Smooth muscle cell (in vitro differentiated cells): ENCODE data around the gene CMTM7. TPM values are rescaled to one million over a fixed set of nuclear protein-coding genes. Genes with fewer than 3 reads are reported as not detected.
"Not testable (repeated sequence)": the region's sequence is repeated elsewhere in the genome, so short reads cannot be mapped to it uniquely, and the experiment has no call there.

Experiments
- DNase-seq: peaks from one replicate; lab custom pipeline; 2025; ENCODE audit not compliant: unreplicated experiment; lab: John Stamatoyannopoulos, UW
- H2AFZ ChIP-seq: fragments of 200-600 bp; sonication (generic); 2 replicates; pipeline ENCODE4 v1.6.0; 2016; ENCODE audit warnings: antibody characterized with exemption, low read depth, mild to moderate bottlenecking
- H3F3A ChIP-seq: fragments of 200-600 bp; sonication (generic); 2 replicates; pipeline ENCODE4 v1.6.0; 2017; ENCODE audit warnings: antibody characterized with exemption, low read depth
- H3K27ac ChIP-seq: fragments of 200-600 bp; sonication (generic); 2 replicates; pipeline ENCODE4 v1.5.1; 2016; ENCODE audit warnings: low read depth, mild to moderate bottlenecking
- H3K27me3 ChIP-seq: fragments of 200-600 bp; sonication (generic); 2 replicates; pipeline ENCODE4 v1.6.1; 2016; ENCODE audit warnings: low read depth, mild to moderate bottlenecking
- H3K36me3 ChIP-seq: fragments of 200-600 bp; sonication (generic); 2 replicates; pipeline ENCODE4 v1.5.1; 2016; ENCODE audit warnings: low read depth
- H3K4me1 ChIP-seq: fragments of 200-600 bp; sonication (generic); 2 replicates; pipeline ENCODE4 v1.5.1; 2016; ENCODE audit warnings: low read depth
- H3K4me2 ChIP-seq: fragments of 200-600 bp; sonication (generic); 2 replicates; pipeline ENCODE4 v1.6.0; 2016; ENCODE audit warnings: mild to moderate bottlenecking
- H3K4me3 ChIP-seq: fragments of 200-600 bp; sonication (generic); 2 replicates; pipeline ENCODE4 v1.5.1; 2016; ENCODE audit warnings: mild to moderate bottlenecking
- H3K79me2 ChIP-seq: fragments of 200-600 bp; sonication (generic); 2 replicates; pipeline ENCODE4 v1.6.0; 2016; ENCODE audit warnings: low read depth, mild to moderate bottlenecking
- H3K9ac ChIP-seq: fragments of 200-600 bp; sonication (generic); 2 replicates; pipeline ENCODE4 v1.6.0; 2016; ENCODE audit warnings: low read depth
- H3K9me3 ChIP-seq: fragments of 200-600 bp; sonication (generic); replicated peaks from 2 replicates; pipeline ENCODE4 v1.5.1; 2016; ENCODE audit warnings: low read depth
- H4K20me1 ChIP-seq: fragments of 200-600 bp; sonication (generic); 2 replicates; pipeline ENCODE4 v1.6.0; 2016; ENCODE audit warnings: low read depth
- WGBS: methylation state at CpG from one replicate; pipeline ENCODE4 v1.1.7; 2016; ENCODE audit warnings: low lambda C conversion rate; 5-methylcytosine and 5-hydroxymethylcytosine counted together
- polyA plus RNA-seq: library from polyadenylated mRNA; unstranded; fragments of >200 nt; fragmentation: Nextera tagmentation; extraction: Ambion mirVana; gene quantifications from 2 replicates; pipeline ENCODE4 v1.2.1, GENCODE V29; 2016
- total RNA-seq: library from RNA; depleted of rRNA; stranded (reverse); fragments of >200 nt; gene quantifications from 2 replicates; pipeline ENCODE4 v1.2.3, GENCODE V29; 2014
- TF ChIP-seq, protein P1 (sequence below): fragments of 200-600 bp; sonication (generic); IDR thresholded peaks from 2 replicates; pipeline ENCODE4 v1.5.1; 2017; ENCODE audit warnings: borderline replicate concordance, mild to moderate bottlenecking, antibody characterized with exemption; ENCODE audit not compliant: insufficient read depth, poor library complexity, severe bottlenecking

Gene CMTM7
- total and polyA plus RNA-seq, 2 experiments from 2014 or later, result 23.4 to 43.1 TPM

DNA sequence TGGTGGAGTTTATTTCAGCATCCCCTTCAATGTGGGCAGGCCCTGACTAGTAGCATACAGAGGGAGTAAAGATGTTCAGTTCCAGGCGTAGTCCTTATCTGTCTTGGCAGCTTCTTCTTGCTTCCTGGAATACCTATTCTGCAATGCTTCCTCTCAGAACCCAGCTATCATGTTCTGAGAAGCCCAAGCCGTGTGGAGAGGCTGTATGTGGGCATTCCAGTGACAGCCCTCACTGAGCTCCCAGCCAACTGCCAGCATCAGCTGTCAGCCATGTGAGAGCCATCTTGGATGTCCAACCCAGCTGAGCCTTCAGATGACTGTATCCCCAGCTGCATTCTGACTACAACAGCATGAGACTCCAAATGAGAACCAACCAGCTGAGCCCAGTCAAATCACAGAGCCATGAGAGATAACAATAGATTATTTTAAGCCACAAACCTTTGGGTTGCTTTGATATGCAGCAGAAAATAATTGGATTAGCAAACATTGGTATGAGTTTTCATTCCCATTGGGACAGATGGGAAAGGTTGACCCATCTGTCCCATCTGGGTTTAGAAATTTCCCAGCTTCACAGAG, 8.4 kb upstream of the CMTM7 start:
- no peak overlapping the region for H3K27ac ChIP-seq
- H3K4me1 ChIP-seq, result peaks cover 7% of the 10 kb centered on the region
- TF ChIP-seq, protein P1, sequence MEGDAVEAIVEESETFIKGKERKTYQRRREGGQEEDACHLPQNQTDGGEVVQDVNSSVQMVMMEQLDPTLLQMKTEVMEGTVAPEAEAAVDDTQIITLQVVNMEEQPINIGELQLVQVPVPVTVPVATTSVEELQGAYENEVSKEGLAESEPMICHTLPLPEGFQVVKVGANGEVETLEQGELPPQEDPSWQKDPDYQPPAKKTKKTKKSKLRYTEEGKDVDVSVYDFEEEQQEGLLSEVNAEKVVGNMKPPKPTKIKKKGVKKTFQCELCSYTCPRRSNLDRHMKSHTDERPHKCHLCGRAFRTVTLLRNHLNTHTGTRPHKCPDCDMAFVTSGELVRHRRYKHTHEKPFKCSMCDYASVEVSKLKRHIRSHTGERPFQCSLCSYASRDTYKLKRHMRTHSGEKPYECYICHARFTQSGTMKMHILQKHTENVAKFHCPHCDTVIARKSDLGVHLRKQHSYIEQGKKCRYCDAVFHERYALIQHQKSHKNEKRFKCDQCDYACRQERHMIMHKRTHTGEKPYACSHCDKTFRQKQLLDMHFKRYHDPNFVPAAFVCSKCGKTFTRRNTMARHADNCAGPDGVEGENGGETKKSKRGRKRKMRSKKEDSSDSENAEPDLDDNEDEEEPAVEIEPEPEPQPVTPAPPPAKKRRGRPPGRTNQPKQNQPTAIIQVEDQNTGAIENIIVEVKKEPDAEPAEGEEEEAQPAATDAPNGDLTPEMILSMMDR, result no peak
- no peaks in the 10 kb centered on the region for H3F3A ChIP-seq
- H3K9me3 ChIP-seq, result no peaks in the 10 kb centered on the region
- no peak overlapping the region for H3K4me2 ChIP-seq
- no peaks in the 10 kb centered on the region for H3K27me3 ChIP-seq
- H3K36me3 ChIP-seq, result no peaks in the 10 kb centered on the region
- 93% methylated on average over 2 of the region's 2 CpGs for WGBS
- no peak overlapping the region for H3K9ac ChIP-seq
- H2AFZ ChIP-seq, result no peak overlapping the region
- H3K79me2 ChIP-seq, result no peaks in the 10 kb centered on the region
- no peak overlapping the region for H3K4me3 ChIP-seq
- DNase-seq, result no peak
- H4K20me1 ChIP-seq, result no peaks in the 10 kb centered on the region

- TF ChIP-seq, protein P1, result no peak
- Histone ChIP-seq H4K20me1 (no peaks in the 10 kb centered on the region), H3K27me3 (no peaks in the 10 kb centered on the region), H3K4me1 (peaks cover 6% of the 10 kb centered on the region), H3K27ac (no peak overlapping the region), H3K79me2 (no peaks in the 10 kb centered on the region), H3K4me2 (peak overlapping the region; percentile 11), H3K36me3 (no peaks in the 10 kb centered on the region), H2AFZ (no peak overlapping the region), H3K9me3 (no peaks in the 10 kb centered on the region), H3K9ac (no peak overlapping the region), H3F3A (no peaks in the 10 kb centered on the region), H3K4me3 (no peak overlapping the region)
- 19% methylated on average over 5 of the region's 5 CpGs for WGBS
- no peak for DNase-seq
Measured at GRCh38 chr3:32384938-32385337, 6.7 kb upstream of the CMTM7 start.

- no peaks in the 10 kb centered on the region for H3K9me3 ChIP-seq
- H3K27me3 ChIP-seq, result no peaks in the 10 kb centered on the region
- H4K20me1 ChIP-seq, result no peaks in the 10 kb centered on the region
- H3F3A ChIP-seq, result no peaks in the 10 kb centered on the region
- H2AFZ ChIP-seq, result no peak overlapping the region
- TF ChIP-seq, protein P1, result no peak
- 73% methylated on average over 2 of the region's 2 CpGs for WGBS
- no peak overlapping the region for H3K4me3 ChIP-seq
- DNase-seq, result no peak
- H3K79me2 ChIP-seq, result no peaks in the 10 kb centered on the region
- H3K27ac ChIP-seq, result no peak overlapping the region
- H3K4me2 ChIP-seq, result no peak overlapping the region
- H3K9ac ChIP-seq, result no peak overlapping the region
- peaks cover 3% of the 10 kb centered on the region for H3K4me1 ChIP-seq
- H3K36me3 ChIP-seq, result no peaks in the 10 kb centered on the region
Measured at GRCh38 chr3:32387512-32387911, 4.1 kb upstream of the CMTM7 start.

DNA sequence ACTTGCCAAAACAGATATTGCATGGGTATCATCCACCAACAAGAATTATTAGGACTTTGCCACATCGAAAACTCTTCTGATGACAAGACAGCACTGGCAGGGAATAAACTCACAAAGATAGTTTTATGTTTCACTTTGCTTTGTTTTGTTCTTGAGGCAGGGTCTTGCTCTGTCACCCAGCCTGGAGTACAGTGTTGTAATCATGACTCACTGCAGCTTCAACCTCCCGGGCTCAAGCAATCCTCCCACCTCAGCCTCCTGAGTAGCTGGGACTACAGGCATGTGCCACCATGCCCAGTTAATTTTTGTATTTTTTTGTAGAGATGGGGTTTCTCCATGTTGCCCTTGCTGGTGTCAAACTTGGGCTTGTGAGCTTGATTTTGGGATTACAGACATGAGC, 2.1 kb upstream of the CMTM7 start:
- not testable (repeated sequence) for H2AFZ ChIP-seq, H4K20me1 ChIP-seq, H3K36me3 ChIP-seq, H3F3A ChIP-seq, H3K4me3 ChIP-seq, H3K4me1 ChIP-seq, H3K4me2 ChIP-seq, H3K9me3 ChIP-seq, H3K27ac ChIP-seq, H3K27me3 ChIP-seq, DNase-seq, H3K9ac ChIP-seq
- H3K79me2 ChIP-seq, result peaks cover 12% of the 10 kb centered on the region
- WGBS, result 69% methylated on average over 2 of the region's 2 CpGs
